Measurements from ENCODE around the gene RSBN1. TPM values are rescaled to one million over a fixed set of nuclear protein-coding genes. Genes with fewer than 3 reads are reported as not detected.
"Not testable (repeated sequence)": the region's sequence is repeated elsewhere in the genome, so short reads cannot be mapped to it uniquely, and the experiment has no call there.

Gene RSBN1
- total and polyA plus RNA-seq, 12 donors, result 2.1 to 13.9 (median 11.3) TPM

DNA sequence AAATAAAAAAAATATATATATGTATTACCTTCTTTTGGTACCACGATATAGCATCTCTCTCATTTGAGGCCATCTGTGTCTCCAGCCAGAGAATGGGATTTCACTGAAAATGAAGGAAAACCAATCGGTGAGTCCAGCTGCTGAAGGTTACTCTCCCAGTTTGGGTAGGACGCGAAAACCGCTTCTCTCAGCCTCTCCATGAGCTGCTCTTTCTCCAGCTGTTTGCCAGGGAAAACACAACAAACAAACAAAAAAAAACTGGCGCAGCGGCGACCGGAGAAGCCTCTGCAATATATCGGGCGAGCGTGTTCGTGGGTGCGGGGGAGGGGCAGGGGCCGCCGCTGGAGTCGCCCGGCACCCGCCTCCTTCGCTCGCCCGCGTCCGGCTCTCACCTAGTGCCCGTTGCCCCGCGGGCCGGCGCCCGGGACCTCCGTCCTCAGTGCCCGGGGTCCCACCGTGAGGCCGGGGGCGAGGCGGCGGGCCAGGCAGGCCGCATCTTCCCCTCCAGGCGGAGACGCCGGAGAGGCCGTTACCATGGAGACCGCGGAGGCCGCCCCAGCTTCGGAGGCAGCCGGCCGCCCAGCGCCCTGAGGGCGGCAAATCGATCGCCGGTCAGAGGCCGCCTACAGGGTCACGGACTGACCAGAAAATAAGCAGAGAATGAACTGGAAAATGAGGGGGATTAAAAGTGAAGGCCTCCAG, 53.5 kb downstream of the RSBN1 start:
- intact Hi-C loops (cut with DNase I), result loop anchor here in 8 of 10 donors (1.0 to 10.0 kb wide), 7 partner anchors 39 to 146 kb away; partner anchors contain the start of genes RSBN1 (in 8 of the 8), AP4B1 (in 3 of the 8) and DCLRE1B (in 2 of the 8)

GRCh38 chr1:113756461-113756860, 55.8 kb downstream of the RSBN1 start:
- no peak overlapping the region for H3K27ac ChIP-seq
- peaks cover 0 to 33% (median 20%) of the 10 kb centered on the region in 9 donors for H3K4me1 ChIP-seq
- WGBS, 2 donors, result 87 to 92% methylated on average over 1 of the region's 1 CpG
- TF ChIP-seq CTCF (IDR thresholded peaks at IDR 0.05), result no peak
- ATAC-seq, result no peak
- intact Hi-C loops (cut with DNase I), result loop anchor here in 7 of 10 donors (5.0 to 10.0 kb wide), 5 partner anchors 41 to 148 kb away; partner anchors contain the start of genes RSBN1 (in 5 of the 7), AP4B1 (in 3 of the 7) and DCLRE1B (in 2 of the 7)
- H3K4me3 ChIP-seq, result no peak overlapping the region
- DNase-seq, result no peak
- peaks cover 0 to 33% (median 0%) of the 10 kb centered on the region in 9 donors for H3K36me3 ChIP-seq
- H3K27me3 ChIP-seq, result no peaks in the 10 kb centered on the region
- no peaks in the 10 kb centered on the region for H3K9me3 ChIP-seq

More for the DNA sequence above, 53.5 kb downstream of the RSBN1 start:
- Histone ChIP-seq H3K27me3 (no peaks in the 10 kb centered on the region), H3K36me3 (peaks cover 0 to 38% (median 0%) of the 10 kb centered on the region in 9 donors), H3K27ac (peak overlapping the region; percentile 81 to 99 (median 97)), H3K4me1 (peaks cover 0 to 33% (median 20%) of the 10 kb centered on the region in 9 donors), H3K4me3 (peak overlapping the region; percentile 77 to 99 (median 94)), H3K9me3 (no peaks in the 10 kb centered on the region)
- WGBS, 2 donors, result 0% methylated on average over 54 to 55 of the region's 55 CpGs
- DNase-seq, result peak; percentile 57 to 68
- peak; percentile 66 to 85 (median 76) for ATAC-seq
- TF ChIP-seq CTCF (IDR thresholded peaks at IDR 0.05), result no peak

GRCh38 chr1:113753333-113753732, 58.9 kb downstream of the RSBN1 start:
- 92 to 95% methylated on average over 6 of the region's 6 CpGs for WGBS, 2 donors
- H3K27me3 ChIP-seq, DNase-seq, H3K4me3 ChIP-seq, ATAC-seq, H3K27ac ChIP-seq, H3K9me3 ChIP-seq: not testable (repeated sequence)
- intact Hi-C loops (cut with DNase I), result loop anchor here in 3 of 10 donors (10.0 kb wide), 2 partner anchors 61 to 151 kb away; partner anchors contain the start of genes AP4B1 (in 2 of the 3), DCLRE1B (in 2 of the 3) and RSBN1 (in 1 of the 3)
- H3K4me1 ChIP-seq, result peaks cover 0 to 23% (median 13%) of the 10 kb centered on the region in 9 donors
- peaks cover 0 to 56% (median 0%) of the 10 kb centered on the region in 9 donors for H3K36me3 ChIP-seq

DNA sequence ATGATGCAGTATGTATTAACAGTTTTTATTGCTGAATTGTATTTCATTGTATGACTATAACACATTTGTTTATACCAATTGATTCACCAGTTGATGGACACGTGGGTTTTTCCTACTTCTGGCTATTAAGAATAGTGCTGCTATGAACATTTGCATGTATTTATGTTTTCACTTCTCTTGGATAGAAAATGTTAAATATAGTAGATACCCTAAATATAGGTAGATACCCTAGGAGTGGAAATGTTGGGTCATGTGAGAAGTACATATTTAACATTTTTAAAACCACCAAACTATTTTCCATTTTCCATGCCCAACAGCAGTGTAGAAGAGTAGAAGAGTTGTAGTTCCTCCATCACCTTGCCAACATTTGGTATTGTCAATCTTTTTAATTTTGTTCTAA, 60.8 kb downstream of the RSBN1 start:
- Histone ChIP-seq H3K4me3 (no peak overlapping the region), H3K4me1 (peaks cover 0 to 10% (median 0%) of the 10 kb centered on the region in 9 donors), H3K27me3 (no peaks in the 10 kb centered on the region), H3K27ac (no peak overlapping the region), H3K36me3 (peaks cover 0 to 63% (median 0%) of the 10 kb centered on the region in 9 donors), H3K9me3 (no peaks in the 10 kb centered on the region)
- DNase-seq (no peak), ATAC-seq (no peak)
- no peak for TF ChIP-seq CTCF (IDR thresholded peaks at IDR 0.05)
- intact Hi-C loops (cut with DNase I), result loop anchor here in 3 of 10 donors (10.0 kb wide), 2 partner anchors 63 to 153 kb away; partner anchors contain the start of genes AP4B1 (in 2 of the 3), DCLRE1B (in 2 of the 3) and RSBN1 (in 1 of the 3)
- 94 to 95% methylated on average over 1 of the region's 1 CpG for WGBS, 2 donors
